Stimulated activated CD8-positive, alpha-beta memory T cell treated with anti-CD3 and anti-CD28 coated beads, Interleukin-4, amount 100 ng/mL, for 1 hour (primary cell): ENCODE measurements around the gene CTAG1A.
"Not testable (repeated sequence)": the region's sequence is repeated elsewhere in the genome, so short reads cannot be mapped to it uniquely, and the experiment has no call there.

Experiments used
- DNase-seq, 2 donors: peaks; one replicate each; pipeline ENCODE4 v3.0.0-alpha.2; 2020; ENCODE audit warnings: low read depth in 2 of 2, low spot score in 1 of 2

CTAG1A gene

DNA sequence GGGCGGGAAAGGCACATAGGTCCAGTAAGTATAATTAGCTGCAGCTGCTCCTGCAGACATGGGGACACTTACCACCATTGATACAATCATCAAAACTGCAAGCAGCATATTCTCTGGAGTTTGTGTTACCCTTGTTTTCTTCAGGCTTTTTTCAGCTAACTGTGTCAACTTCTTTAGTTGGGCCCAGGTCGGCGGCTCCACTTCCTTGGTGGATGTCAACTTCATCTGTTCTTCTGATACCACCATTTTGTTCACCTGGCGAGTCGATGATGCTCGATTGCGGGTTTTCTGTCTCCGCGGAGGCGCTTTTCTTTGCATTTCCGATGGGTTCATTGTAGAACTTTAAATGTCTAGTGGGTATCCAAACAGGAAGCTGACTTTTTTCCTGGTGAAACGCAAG lies 26.2 kb downstream of the CTAG1A start:
- DNase-seq: not testable (repeated sequence)

DNA sequence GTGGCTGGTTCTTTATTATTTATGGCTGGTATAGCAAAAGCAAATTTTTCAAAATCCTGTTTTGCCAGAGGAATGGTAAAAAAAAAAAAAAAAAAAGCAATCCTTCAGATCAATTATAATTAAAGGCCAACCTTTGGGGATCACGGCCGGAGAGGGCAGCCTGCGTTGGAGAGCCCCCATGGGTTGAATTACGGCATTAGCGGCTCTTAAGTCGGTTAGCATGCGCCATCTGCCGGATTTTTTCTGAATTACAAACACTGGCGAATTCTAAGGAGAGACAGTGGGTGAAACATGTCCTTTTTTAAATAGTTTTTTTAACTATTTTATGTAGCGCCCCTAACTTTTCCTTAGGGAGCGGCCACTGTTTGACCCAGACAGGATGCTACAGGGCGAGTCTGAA lies 28.7 kb downstream of the CTAG1A start:
- DNase-seq: not testable (repeated sequence)

DNA sequence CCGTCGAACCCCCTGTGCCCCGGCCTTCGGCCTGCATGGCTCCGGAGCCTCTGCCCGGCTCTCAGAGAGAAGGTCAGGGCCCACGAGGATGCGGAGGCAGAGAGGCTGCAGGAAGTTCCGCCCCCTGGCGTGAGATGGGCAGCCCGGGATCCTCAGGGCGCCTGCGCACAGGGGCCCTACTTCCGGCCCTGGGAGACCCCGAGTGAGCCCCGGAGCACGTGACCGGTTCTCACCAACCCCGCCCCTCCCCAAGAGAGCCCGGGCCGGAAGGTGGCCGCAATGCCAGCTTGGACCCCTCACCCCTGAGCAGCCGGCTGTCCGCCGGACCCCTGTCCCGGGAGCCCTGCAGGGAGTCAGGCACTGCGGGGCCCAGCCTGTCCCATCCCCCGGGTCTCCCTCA lies 34.2 kb downstream of the CTAG1A start, which contains the start of gene CTAG1B:
CTAG1B (minus strand) TSS at position 101 of the 400 bp plus-strand sequence; CDS start at position 37, 64 bp downstream.
- DNase-seq: not testable (repeated sequence)

- not testable (repeated sequence) for DNase-seq
These were observed 36.0 kb downstream of the CTAG1A start for GRCh38 chrX:154620767-154621414.

GRCh38 chrX:154628960-154629359 lies 44.0 kb downstream of the CTAG1A start:
- DNase-seq: not testable (repeated sequence)

GRCh38 chrX:154630949-154631348 lies 46.0 kb downstream of the CTAG1A start:
- DNase-seq: not testable (repeated sequence)

GRCh38 chrX:154633661-154634060 lies 48.7 kb downstream of the CTAG1A start:
- not testable (repeated sequence) for DNase-seq
